NCI-H1105 treated with DMSO at 0.1 percent for 48 hours (cell line): ENCODE measurements around the gene MROH2A.

Experiments used
- DNase-seq: peaks from one replicate; lab custom pipeline; 2025; lab: John Stamatoyannopoulos, UW

The MROH2A gene

GRCh38 chr2:233835230-233836186 lies 57.4 kb downstream of the MROH2A start:
- DNase-seq = no peak

- no peak for DNase-seq
Measured at GRCh38 chr2:233836359-233836758, 58.2 kb downstream of the MROH2A start.

- no peak for DNase-seq
Measured at GRCh38 chr2:233837694-233838229, 59.6 kb downstream of the MROH2A start.

GRCh38 chr2:233838251-233838650 lies 60.1 kb downstream of the MROH2A start:
- DNase-seq = no peak

- no peak for DNase-seq
Measured at GRCh38 chr2:233838726-233839446, 60.8 kb downstream of the MROH2A start.

- no peak for DNase-seq
Measured at GRCh38 chr2:233839447-233839820, 61.3 kb downstream of the MROH2A start.

GRCh38 chr2:233840520-233840919 lies 62.4 kb downstream of the MROH2A start:
- DNase-seq = no peak

GRCh38 chr2:233841183-233841582 lies 63.1 kb downstream of the MROH2A start:
- no peak for DNase-seq

GRCh38 chr2:233844064-233844807 lies 66.1 kb downstream of the MROH2A start:
- DNase-seq = no peak

- DNase-seq = no peak
Measured at GRCh38 chr2:233844836-233845235, 66.7 kb downstream of the MROH2A start.

- no peak for DNase-seq
Measured at GRCh38 chr2:233845301-233846060, 67.4 kb downstream of the MROH2A start.

- DNase-seq = no peak
Measured at GRCh38 chr2:233846387-233847247, 68.5 kb downstream of the MROH2A start.

- no peak for DNase-seq
Measured at GRCh38 chr2:233847248-233847898, 69.2 kb downstream of the MROH2A start.

GRCh38 chr2:233848276-233848675 lies 70.1 kb downstream of the MROH2A start:
- DNase-seq = no peak

- DNase-seq = no peak
Measured at GRCh38 chr2:233849607-233850271, 71.6 kb downstream of the MROH2A start.

GRCh38 chr2:233850745-233851144 lies 72.6 kb downstream of the MROH2A start:
- DNase-seq = no peak

GRCh38 chr2:233851169-233851568 lies 73.0 kb downstream of the MROH2A start:
- DNase-seq = no peak

- no peak for DNase-seq
Measured at GRCh38 chr2:233852056-233852455, 73.9 kb downstream of the MROH2A start.

- DNase-seq = no peak
Measured at GRCh38 chr2:233853353-233853752, 75.2 kb downstream of the MROH2A start.
